ENCODE data around the gene SPAST. TPM values are rescaled to one million over a fixed set of nuclear protein-coding genes. Genes with fewer than 3 reads are reported as not detected.

SPAST gene
- total and polyA plus RNA-seq, 2 of the 13 experiments (the other 11 are each of a cell fraction or from before 2014, with no cell fraction given), result 11.5 to 40.4 TPM

DNA sequence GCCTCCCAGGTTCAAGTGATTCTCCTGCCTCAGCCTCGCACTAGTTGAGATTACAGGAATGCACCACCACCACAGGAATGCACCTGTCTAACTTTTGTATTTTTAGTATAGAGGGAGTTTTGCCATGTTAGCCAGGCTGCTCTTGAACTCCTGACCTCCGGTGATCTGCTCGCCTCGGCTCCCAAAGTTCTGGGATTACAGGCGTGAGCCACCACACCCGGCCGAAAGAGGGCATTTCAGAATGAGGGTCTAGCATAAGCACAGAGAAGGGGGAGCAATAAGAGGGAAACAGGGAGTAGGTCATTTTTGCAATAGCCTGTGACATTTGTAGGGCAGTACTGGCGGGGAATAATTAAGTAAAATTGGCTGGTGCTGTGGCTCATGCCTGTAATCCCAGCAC lies 1.9 kb upstream of the SPAST start (continued):
- TF ChIP-seq PAXIP1 (CRISPR knock-in tag; conservative IDR thresholded peaks at IDR 0.05) (no peak), DNMT3B (CRISPR knock-in tag; conservative IDR thresholded peaks at IDR 0.05) (no peak), SALL1 (CRISPR knock-in tag; IDR thresholded peaks at IDR 0.05) (peak; percentile 26; the same call in 1 of the 2 replicates), KDM5A (IDR thresholded peaks at IDR 0.05; ENCODE audit: borderline replicate concordance, low read length) (peak; percentile 4; the same call in 1 of the 2 replicates), ZNF160 (CRISPR knock-in tag; IDR thresholded peaks at IDR 0.05) (no peak), SP1 (IDR thresholded peaks at IDR 0.05) (no peak), SP1 (CRISPR knock-in tag; IDR thresholded peaks at IDR 0.05) (0 out of 2 replicates have a peak, but pooled peaks have one; percentile 5)
- TF ChIP-seq, protein P1, sequence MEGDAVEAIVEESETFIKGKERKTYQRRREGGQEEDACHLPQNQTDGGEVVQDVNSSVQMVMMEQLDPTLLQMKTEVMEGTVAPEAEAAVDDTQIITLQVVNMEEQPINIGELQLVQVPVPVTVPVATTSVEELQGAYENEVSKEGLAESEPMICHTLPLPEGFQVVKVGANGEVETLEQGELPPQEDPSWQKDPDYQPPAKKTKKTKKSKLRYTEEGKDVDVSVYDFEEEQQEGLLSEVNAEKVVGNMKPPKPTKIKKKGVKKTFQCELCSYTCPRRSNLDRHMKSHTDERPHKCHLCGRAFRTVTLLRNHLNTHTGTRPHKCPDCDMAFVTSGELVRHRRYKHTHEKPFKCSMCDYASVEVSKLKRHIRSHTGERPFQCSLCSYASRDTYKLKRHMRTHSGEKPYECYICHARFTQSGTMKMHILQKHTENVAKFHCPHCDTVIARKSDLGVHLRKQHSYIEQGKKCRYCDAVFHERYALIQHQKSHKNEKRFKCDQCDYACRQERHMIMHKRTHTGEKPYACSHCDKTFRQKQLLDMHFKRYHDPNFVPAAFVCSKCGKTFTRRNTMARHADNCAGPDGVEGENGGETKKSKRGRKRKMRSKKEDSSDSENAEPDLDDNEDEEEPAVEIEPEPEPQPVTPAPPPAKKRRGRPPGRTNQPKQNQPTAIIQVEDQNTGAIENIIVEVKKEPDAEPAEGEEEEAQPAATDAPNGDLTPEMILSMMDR (CRISPR knock-in tag; IDR thresholded peaks at IDR 0.05), result peak; percentile 42
- TF ChIP-seq, protein P2, sequence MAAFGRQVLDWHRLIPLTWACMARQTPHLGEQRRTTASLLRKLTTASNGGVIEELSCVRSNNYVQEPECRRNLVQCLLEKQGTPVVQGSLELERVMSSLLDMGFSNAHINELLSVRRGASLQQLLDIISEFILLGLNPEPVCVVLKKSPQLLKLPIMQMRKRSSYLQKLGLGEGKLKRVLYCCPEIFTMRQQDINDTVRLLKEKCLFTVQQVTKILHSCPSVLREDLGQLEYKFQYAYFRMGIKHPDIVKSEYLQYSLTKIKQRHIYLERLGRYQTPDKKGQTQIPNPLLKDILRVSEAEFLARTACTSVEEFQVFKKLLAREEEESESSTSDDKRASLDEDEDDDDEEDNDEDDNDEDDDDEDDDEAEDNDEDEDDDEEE (CRISPR knock-in tag; IDR thresholded peaks at IDR 0.05), result no peak
- TF ChIP-seq, protein P3, sequence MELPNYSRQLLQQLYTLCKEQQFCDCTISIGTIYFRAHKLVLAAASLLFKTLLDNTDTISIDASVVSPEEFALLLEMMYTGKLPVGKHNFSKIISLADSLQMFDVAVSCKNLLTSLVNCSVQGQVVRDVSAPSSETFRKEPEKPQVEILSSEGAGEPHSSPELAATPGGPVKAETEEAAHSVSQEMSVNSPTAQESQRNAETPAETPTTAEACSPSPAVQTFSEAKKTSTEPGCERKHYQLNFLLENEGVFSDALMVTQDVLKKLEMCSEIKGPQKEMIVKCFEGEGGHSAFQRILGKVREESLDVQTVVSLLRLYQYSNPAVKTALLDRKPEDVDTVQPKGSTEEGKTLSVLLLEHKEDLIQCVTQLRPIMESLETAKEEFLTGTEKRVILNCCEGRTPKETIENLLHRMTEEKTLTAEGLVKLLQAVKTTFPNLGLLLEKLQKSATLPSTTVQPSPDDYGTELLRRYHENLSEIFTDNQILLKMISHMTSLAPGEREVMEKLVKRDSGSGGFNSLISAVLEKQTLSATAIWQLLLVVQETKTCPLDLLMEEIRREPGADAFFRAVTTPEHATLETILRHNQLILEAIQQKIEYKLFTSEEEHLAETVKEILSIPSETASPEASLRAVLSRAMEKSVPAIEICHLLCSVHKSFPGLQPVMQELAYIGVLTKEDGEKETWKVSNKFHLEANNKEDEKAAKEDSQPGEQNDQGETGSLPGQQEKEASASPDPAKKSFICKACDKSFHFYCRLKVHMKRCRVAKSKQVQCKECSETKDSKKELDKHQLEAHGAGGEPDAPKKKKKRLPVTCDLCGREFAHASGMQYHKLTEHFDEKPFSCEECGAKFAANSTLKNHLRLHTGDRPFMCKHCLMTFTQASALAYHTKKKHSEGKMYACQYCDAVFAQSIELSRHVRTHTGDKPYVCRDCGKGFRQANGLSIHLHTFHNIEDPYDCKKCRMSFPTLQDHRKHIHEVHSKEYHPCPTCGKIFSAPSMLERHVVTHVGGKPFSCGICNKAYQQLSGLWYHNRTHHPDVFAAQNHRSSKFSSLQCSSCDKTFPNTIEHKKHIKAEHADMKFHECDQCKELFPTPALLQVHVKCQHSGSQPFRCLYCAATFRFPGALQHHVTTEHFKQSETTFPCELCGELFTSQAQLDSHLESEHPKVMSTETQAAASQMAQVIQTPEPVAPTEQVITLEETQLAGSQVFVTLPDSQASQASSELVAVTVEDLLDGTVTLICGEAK (IDR thresholded peaks at IDR 0.05), result no peak
- TF ChIP-seq, protein P3 (CRISPR knock-in tag; IDR thresholded peaks at IDR 0.05), result 0 out of 2 replicates have a peak, but pooled peaks have one; percentile 23
- TF ChIP-seq, protein P4, sequence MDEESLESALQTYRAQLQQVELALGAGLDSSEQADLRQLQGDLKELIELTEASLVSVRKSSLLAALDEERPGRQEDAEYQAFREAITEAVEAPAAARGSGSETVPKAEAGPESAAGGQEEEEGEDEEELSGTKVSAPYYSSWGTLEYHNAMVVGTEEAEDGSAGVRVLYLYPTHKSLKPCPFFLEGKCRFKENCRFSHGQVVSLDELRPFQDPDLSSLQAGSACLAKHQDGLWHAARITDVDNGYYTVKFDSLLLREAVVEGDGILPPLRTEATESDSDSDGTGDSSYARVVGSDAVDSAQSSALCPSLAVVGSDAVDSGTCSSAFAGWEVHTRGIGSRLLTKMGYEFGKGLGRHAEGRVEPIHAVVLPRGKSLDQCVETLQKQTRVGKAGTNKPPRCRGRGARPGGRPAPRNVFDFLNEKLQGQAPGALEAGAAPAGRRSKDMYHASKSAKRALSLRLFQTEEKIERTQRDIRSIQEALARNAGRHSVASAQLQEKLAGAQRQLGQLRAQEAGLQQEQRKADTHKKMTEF (CRISPR knock-in tag; IDR thresholded peaks at IDR 0.05), result peak; percentile 3; the same call in 1 of the 2 replicates

Data from HepG2 (cell line).